NCI-H1930 (cell line): ENCODE measurements around the gene MSH4.
"Not testable (repeated sequence)": the region's sequence is repeated elsewhere in the genome, so short reads cannot be mapped to it uniquely, and the experiment has no call there.

Source experiments
- DNase-seq, 2 experiments: peaks; one replicate each; lab custom pipeline; 2025; lab: John Stamatoyannopoulos, UW

Gene MSH4

DNA sequence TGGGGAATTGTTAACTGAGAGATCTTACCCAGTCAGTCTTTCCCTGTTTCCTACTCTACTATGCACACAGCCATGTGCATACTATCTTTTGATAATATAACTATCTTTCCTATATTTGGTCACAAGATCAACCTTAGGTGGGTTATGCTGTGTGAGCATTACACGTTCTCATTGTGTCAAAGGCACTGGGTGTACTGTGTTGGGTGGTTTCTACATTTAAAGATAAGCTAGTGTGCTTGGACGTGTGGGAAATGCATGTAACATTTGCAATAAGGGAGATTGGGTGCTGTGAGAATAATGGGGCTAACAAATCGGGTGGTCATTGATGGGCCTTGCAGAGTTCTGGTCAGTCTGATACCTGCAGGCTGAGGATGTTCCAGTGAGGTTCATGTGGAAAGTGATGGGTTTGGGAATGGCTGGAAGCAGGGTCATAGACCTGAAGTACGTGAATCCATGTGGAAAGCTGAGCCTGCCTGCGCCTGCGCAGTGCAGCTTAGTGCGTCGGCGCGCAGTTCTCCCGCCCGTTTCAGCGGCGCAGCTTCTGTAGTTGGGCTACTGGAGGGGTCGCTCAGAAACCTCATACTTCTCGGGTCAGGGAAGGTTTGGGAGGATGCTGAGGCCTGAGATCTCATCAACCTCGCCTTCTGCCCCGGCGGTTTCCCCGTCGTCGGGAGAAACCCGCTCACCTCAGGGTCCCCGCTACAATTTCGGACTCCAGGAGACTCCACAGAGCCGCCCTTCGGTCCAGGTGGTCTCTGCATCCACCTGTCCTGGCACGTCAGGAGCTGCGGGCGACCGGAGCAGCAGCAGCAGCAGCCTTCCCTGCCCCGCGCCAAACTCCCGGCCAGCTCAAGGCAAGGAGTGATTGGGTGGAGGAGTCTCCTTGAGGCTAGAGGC lies at the start of gene MSH4:
MSH4 (plus strand) TSS at position 507 of the 897 bp plus-strand sequence; CDS start at position 611, 104 bp downstream.
- DNase-seq, result no peak

DNA sequence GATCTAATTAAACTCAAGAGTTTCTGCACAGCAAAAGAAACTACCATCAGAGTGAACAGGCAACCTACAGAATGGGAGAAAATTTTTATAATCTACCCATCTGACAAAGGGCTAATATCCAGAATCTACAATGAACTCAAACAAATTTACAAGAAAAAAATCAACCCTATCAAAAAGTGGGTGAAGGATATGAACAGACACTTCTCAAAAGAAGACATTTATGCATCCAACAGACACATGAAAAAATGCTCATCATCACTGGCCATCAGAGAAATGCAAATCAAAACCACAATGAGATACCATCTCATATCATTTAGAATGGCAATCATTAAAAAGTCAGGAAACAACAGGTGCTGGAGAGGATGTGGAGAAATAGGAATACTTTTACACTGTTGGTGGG lies 39.5 kb upstream of the MSH4 start:
- not testable (repeated sequence) for DNase-seq

DNA sequence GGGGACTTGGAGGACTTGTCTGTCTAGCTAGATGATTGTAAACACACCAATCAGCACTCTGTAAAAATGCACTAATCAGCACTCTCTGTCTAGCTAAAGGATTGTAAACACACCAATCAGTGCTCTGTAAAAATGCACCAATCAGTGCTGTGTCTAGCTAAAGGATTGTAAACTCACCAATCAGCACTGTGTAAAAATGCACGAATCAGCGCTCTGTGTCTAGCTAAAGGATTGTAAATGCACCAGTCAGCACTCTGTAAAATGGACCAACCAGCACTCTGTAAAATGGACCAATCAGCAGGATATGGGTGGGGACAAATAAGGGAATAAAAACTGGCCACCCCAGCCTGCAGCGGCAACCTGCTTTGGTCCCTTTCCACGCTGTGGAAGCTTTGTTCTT lies 38.1 kb upstream of the MSH4 start:
- not testable (repeated sequence) for DNase-seq

DNA sequence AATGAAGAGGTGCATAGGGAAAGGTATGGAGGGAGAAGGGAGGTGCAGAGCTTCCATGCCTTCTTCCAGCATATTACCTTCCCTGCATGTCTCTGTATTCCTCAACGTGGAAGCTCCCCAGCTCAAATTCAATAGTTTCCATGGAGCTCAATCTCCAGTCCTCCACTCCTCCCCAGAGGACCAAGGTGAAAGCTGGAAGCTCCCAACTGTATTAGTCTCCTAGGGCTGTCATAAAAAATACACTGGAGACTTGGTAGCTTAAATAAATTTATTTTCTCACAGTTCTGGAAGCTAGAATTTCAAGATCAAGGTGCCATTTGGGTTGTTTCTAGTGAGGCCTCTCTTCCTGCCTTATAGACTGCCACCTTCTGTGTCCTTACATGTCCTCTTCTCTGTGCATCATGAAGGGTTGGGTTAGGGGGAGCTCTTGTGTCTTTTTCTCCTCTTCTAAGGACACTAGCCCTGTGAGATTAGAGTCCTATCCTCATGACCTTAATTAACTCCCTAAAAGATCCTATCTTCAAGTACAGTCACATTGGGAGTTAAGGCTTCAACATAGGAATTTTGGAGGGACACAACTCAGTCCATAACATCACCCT lies 32.5 kb upstream of the MSH4 start:
- DNase-seq, result no peak

DNA sequence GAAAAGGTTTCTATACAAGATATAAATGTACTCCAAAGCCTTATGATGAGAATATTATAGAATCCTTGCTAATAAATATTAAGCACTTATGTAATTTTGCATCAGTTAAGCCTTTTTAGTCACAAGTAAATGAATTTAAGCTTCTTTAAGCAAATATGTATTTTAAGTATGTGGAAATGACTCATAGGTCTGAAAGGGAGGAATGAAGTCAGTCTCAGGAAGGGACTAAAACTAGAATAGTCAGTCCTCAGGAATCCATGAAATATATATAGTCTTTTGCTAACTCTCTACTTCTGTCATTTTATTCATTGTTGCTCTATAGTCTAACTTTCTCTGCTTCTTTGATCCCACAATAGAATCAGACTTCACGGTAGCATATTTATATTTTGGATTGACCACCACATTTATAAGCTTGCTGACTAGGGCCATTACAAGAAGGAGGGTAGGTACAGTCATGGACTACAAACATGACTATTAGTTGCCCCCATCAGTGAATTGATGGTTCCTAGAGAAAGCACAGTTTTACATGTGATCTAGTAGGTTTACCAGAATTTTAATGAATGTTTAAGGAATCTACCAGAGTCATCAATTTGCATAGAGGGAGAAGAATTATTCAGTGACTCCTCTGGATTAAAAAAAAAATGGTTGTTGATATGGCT lies 30.9 kb upstream of the MSH4 start:
- no peak for DNase-seq

DNA sequence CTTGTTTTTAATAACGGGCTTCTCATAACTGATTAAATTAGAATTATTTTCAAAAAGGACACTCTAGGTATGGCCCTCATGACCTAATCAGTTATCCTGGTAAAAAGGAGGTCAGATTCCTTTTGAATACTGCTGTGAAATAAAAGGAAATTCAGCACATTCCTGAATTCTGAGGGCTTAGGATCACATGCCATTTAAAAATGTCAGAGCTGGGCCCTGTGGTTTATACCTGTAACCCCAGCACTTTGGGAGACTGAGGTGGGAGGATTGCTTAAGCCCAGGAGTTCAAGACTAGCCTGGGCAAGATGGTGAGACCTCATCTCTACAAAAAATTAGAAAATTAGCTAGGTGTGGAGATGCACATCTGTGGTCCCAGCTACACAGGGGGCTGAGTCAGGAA lies 28.7 kb upstream of the MSH4 start:
- DNase-seq, result no peak

DNA sequence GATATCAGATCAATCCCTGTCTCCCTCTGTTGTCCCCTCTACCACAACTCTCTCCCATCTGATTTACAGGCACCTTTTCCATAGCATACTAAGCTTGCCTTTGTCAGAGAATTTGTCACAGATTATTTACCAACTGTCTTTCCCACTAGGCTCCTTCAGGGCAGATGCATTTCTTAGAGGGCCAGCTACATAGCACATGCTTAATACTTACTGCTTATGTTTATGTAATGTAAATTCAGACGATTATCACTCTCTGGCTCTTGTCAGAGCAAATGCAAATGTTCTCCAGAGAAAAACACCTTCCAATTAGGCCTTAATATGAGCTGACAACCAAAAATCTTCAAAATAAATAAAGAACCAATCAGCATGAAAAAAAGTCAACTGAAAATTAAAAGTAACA lies 25.9 kb upstream of the MSH4 start:
- no peak for DNase-seq

DNA sequence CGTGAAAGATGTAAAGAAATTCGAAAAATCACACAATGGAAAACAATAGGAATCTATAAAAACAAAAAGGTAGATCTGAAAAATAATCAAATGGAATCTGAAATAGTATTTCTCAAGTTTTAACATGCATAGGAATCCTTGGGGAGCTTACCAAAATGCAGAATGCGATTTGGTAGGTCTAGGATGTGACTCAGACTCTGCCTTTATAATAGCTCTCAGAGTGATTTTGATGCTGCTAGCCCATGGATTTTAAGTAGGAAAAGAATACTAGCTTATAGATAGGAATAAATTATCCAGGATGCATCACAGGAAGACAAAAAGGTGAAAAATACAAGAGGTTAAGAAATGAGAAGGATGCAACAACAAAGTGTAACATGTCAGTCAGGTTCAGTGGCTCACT lies 24.7 kb upstream of the MSH4 start:
- no peak for DNase-seq

DNA sequence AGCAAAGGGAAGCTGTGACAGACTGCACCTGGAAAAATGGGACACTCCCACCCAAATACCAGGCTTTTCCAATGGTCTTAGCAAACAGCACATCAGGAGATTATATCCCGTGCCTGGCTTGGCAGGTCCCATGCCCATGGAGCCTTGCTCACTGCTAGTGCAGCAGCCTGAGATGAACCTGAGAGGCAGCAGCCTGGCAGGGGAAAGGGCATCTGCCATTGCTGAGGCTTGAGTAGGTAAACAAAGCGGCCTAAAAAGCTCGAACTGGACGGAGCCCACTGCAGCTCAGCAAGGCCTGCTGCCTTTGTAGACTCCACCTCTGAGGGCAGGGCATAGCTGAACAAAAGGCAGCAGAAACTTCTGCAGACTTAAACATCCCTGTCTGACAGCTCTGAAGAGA lies 18.9 kb upstream of the MSH4 start:
- not testable (repeated sequence) for DNase-seq

DNA sequence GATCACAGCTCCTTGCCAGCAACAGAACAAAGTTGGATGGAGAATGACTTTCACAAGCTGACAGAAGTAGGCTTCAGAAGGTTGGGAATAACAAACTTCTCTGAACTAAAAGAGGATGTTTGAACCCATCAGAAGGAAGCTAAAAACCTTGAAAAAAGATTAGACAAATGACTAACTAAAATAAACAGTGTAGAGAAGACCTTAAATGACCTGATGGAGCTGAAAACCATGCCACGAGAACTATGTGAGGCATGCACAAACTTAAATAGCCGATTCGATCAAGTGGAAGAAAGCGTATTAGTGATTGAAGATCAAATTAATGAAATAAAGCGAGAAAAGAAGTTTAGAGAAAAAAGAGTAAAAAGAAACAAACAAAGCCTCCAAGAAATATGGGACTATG lies 18.0 kb upstream of the MSH4 start:
- not testable (repeated sequence) for DNase-seq

DNA sequence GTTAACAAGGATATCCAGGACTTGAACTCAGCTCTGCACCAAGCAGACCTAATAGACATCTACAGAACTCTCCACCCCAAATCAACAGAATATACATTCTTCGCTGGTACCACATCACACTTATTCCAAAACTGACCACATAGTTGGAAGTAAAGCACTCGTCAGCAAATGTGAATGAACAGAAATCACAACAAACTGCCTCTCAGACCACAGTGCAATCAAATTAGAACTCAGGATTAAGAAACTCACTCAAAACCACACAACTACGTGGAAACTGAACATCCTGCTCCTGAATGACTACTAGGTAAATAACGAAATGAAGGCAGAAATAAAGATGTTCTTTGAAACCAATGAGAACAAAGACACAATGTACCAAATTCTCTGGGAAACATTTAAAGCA lies 16.5 kb upstream of the MSH4 start:
- DNase-seq, result not testable (repeated sequence)

DNA sequence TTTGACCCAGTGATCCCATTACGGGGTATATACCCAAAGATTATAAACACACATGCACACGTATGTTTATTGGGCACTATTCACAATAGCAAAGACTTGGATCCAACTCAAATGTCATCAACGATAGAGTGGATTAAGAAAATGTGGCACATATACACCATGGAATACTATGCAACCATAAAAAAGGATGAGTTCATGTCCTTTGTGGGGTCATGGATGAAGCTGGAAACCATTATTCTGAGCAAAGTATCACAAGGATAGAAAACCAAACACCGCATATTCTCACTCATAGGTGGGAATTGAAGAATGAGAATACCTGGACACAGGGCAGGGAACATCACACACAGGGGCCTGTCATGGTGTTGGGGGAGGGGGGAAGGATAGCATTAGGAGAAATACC lies 12.8 kb upstream of the MSH4 start:
- DNase-seq, result not testable (repeated sequence)

DNA sequence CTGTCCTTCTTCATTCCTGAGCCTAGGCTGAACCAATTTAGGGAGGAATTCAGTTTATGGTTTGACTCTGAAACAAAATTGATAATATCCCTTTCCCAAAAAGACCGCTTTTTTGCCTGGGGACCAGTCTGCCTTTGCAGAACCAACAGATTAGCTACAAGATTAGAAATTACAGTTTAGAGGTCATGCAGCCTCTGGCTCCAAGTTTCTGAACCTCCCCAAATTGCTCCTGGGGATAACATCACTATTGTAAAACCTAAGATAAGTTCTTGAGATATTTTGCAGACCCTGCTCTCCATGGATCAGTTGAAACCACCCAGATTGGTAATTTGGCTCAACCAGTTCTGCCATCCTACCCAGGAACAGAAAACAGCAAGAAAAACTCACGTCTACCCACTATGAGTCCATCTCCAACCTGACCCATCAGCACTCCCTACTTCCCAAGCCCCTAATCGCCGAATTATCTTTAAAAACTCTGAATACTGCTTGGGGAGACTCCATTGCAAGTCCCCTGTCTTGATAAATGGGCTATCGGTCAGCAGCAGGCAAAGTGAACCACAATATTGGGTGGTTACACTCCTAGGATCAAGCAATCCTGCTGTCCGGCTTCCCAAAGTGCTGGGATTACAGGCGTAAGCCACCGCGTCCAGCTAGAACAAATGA lies 11.2 kb upstream of the MSH4 start:
- no peak for DNase-seq

DNA sequence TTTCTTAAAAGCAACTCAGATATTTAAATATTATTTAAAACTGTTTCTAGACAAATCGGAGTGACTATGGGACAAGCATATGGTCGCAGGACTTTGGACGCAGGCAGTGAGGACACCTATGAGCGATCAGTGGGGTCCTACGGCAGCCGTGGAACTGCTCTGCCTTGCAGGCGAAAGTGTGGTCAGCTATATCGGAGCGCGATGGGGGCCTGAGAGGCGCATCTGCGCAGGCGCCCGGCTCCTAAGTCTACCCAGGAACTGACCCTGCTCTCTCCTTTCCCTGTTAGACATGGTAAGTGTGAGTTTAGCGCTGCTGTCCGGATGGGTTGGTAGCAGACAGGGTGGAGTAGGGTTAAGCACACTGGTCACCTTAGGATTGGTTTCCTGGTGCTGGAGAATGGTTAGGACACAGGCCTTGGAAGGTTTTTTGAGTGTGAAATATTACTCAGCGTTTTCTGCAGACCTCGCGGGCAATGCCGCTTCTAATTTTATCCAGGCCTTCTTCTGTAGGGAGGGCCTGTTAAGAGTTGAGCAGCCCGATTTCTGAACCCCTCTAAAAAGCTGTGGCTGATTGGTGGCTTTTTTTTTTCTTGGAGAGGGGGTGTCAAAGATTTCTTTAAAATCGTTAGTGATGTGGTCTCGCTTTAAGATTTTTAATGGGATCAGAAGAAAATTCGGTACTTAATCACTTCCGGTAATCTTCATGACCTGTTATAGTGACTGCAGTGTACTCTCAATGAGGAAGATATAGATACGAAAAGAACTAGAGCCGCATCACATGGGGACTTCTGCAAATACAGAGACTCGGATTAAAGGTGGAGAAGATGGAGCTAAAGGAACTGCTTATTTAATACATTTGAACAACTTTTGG lies 10.5 kb upstream of the MSH4 start, which contains the start of gene RABGGTB:
RABGGTB (plus strand) TSS at position 274 of the 871 bp plus-strand sequence; CDS start at position 290, 16 bp downstream.
- DNase-seq, result peak; percentile 87 to 93

DNA sequence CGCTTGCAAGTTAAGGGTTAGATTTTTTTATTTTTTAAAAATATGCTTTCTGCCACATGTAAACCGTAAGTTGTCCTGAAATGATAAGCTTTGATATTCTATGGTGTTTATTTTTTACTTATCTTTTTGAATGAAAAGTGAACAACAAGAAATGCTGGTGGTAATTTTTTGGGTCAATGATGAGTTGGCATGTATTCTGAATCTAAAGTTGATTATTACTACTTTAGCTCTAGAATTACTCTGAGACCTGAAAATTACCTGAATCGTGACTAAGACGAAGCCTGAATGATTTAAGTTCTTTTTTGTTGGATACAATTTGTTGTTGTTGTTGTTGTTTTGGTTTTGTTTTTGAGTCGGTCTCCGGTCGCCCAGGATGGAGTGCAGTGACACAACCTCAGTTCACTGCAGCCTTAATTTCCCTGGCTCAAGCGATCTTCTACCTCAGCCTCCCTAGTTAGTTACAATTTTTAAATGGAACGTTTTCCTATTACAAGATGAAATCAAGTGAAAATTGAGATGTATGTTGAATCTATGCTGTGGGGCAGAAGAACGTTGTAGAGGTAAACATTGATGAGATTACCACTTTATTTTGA lies 9.7 kb upstream of the MSH4 start:
- no peak for DNase-seq

DNA sequence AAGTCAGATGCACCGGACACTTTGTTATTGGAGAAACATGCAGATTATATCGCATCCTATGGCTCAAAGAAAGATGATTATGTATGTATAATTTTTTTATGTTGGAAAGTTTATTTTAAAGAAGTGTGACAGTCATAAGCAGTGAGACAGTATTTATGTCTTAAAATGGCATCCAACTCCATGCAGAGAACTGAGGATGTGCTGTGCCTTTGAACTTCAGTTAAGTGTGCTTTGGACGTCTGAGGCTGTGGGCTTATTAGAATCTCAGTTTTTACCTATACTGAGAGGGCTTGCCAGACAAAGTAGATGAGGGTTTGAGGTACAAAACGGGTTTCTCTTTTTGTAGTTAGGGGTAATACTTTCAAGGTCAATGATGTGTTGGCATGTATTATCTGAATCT lies 9.2 kb upstream of the MSH4 start:
- no peak for DNase-seq

DNA sequence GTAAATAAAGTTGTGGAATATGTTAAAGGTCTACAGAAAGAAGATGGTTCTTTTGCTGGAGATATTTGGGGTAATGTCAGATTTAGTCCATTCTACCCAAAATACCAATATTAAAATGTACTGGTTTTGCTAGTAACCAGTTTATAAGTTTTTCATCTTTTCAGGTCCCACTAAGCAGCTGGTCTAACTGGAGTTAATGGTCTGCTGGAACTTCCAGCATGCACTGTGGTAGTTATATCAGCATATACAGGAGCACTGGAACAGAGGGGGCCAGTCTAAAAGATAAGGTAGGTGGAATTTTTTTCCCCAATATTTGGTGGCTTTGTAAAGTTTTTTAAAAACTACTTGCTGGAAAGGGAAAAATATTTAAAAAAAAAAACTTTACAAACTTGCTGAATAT lies 6.7 kb upstream of the MSH4 start:
- DNase-seq, result no peak

DNA sequence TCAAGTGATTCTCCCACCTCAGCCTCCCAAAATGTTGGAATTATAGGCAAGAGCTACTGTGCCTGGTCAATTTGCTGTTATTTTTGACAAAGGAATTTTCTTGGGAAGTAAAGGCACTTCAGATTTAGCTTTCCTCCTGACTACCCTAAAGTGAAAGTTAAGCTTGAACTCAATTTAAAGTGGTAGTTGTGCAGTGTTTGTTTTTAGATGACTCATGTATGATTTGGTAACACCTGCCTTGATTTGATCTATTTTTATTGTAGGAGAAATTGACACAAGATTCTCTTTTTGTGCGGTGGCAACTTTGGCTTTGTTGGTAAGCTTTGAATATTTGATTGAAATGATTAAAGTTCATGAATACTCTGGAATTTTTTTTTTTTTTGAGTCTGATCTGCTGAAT lies 5.7 kb upstream of the MSH4 start:
- peak in 1 of 2 experiments; percentile 15 for DNase-seq

DNA sequence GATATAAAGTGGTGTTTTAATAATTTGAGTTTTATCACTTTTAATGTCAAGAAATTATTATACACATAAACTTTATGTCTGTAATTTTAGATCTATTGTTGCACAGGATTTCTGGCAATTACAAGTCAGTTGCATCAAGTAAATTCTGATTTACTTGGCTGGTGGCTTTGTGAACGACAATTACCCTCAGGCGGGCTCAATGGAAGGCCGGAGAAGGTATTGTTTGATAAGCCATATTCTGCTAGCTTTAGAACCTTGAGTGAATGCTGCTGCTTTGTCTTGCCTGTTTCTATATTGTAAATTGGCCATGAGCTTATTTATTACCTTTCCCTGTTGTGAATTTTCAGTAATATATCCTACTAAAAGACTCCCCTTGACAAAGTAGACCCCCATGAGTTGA lies 4.6 kb upstream of the MSH4 start:
- peak in 1 of 2 experiments; percentile 12 for DNase-seq

DNA sequence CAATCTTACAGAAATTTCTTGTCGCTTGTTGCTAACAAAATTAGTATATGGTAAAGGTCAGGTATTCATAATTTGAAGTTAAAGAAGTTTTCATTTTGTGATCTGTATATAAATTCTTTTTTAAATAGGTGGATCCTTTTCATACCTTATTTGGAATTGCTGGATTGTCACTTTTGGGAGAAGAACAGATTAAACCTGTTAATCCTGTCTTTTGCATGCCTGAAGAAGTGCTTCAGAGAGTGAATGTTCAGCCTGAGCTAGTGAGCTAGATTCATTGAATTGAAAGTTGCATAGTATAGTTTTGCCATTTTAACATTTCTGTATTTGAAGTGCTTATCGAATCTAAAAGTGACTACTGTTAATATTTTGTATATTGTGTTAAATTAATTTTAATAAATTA lies 2.3 kb upstream of the MSH4 start:
- DNase-seq, result no peak

DNA sequence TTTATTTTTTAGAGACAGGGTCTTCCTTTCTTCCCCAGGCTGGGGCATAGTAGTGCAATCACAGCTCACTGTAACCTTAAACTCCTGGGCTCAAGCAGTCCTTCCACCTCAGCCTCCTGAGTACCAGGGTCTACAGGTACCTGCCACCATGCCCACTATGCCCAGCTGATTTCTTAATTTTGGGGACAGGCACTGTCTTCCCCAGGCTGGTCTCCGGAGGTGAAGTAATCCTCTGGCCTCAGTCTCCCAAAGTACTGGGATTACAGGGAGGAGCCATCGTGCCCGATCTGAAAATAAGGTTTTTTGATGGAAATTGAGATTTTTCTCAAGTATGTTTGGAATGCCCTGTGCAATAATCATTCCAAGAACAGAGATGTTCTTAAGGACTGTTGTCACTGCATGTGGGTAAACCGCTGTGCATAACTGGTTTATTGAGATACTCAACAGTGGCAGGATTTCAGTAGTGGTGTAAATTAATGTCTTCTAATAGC lies 934 bp upstream of the MSH4 start:
- no peak for DNase-seq
